Measurements from ENCODE around the gene PDE4D. TPM values are rescaled to one million over a fixed set of nuclear protein-coding genes. Genes with fewer than 3 reads are reported as not detected.

PDE4D gene
- total RNA-seq, 1 experiment from 2014 or later = 2.1 TPM

DNA sequence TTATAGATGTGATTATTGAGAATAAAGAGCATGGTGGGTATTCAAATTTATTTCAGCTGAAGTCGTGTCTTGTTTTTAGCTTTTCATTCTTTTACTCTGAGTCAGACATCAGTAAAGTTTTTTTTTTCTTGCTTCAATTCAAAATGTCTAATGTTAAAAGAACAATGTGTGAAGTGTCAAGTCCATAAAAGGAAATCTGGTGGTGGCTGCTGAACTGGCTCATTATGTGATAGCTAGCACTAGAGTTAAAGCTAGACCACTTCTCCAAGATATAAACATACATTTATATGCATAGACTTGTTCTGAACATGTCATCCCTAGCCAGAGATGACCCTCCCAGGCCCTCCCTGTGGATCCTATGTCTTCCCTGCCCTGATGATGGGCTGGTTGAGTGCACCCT lies 972.4 kb downstream of the PDE4D start:
- H3K18ac ChIP-seq (ENCODE audit: insufficient read length, low read depth, low read length) = no peak overlapping the region
- no peak overlapping the region for H3K14ac ChIP-seq (ENCODE audit: insufficient read depth, low read length)
- H2AFZ ChIP-seq (ENCODE audit: low read length) = no peak overlapping the region
- H3K9me3 ChIP-seq (ENCODE audit: control insufficient read depth, low read depth, low read length) = no peaks in the 10 kb centered on the region
- no peak for DNase-seq
- H2AK5ac ChIP-seq (ENCODE audit: insufficient read length, low read length) = no peak overlapping the region
- no peak overlapping the region for H2BK15ac ChIP-seq (ENCODE audit: low read depth, low read length)
- H3K9ac ChIP-seq (ENCODE audit: extremely low read depth, insufficient read length, low read length) = no peak overlapping the region
- H3T11ph ChIP-seq (ENCODE audit: low read length) = no peak overlapping the region
- no peak overlapping the region for H4K8ac ChIP-seq (replicated peaks; ENCODE audit: insufficient read length, low read depth, low read length)
- no peak overlapping the region for H3K56ac ChIP-seq (ENCODE audit: insufficient read length, low read depth, low read length)
- Mint-ChIP-seq H3K27ac (no peak overlapping the region; a peak in 1 of 7 replicates), H3K4me3 (no peak overlapping the region), H3K9me3 (no peaks in the 10 kb centered on the region; a peak in 1 of 5 replicates), H3K4me1 (peaks cover 61 to 66% of the 10 kb centered on the region in 2 experiments), H3K27me3 (ENCODE audit: low read depth) (peaks cover 43% of the 10 kb centered on the region), H3K36me3 (ENCODE audit: insufficient read depth in 1 of 3, low read depth in 3 of 3) (no peaks in the 10 kb centered on the region)
- no peak overlapping the region for H2BK120ac ChIP-seq (ENCODE audit: low read depth, low read length, poor library complexity, severe bottlenecking)
- H3K4me2 ChIP-seq (ENCODE audit: insufficient read depth, insufficient read length, low read length) = no peak overlapping the region
- no peak overlapping the region for H2BK20ac ChIP-seq (ENCODE audit: low read depth, low read length, poor library complexity, severe bottlenecking)
- no peak overlapping the region for H3K27ac ChIP-seq (ENCODE audit: insufficient read length, low read depth, low read length)
- no peak for TF ChIP-seq CTCF (conservative IDR thresholded peaks at IDR 0.05)
- H2BK5ac ChIP-seq (ENCODE audit: insufficient read length, low read length) = no peak overlapping the region
- no peak overlapping the region for H4K5ac ChIP-seq (ENCODE audit: insufficient read length, low read depth, low read length)
- no peak overlapping the region for H4K91ac ChIP-seq (ENCODE audit: insufficient read length, low read depth, low read length)
- no peaks in the 10 kb centered on the region for H3K23me2 ChIP-seq (ENCODE audit: insufficient read length, low read depth, low read length, poor library complexity, severe bottlenecking)
- no peaks in the 10 kb centered on the region for H3K79me2 ChIP-seq (ENCODE audit: insufficient read depth, low read length)
- peaks cover 8% of the 10 kb centered on the region; the same call in 1 of the 2 replicates for H3K4me1 ChIP-seq (ENCODE audit: insufficient read depth, low read length)
- no peaks in the 10 kb centered on the region for H4K20me1 ChIP-seq (ENCODE audit: control insufficient read depth, insufficient read depth, insufficient read length)
- no peaks in the 10 kb centered on the region for H3K27me3 ChIP-seq (ENCODE audit: insufficient read depth, low read length)
- H3K23ac ChIP-seq (ENCODE audit: insufficient read length, low read depth, low read length) = no peak overlapping the region
- H2BK12ac ChIP-seq (ENCODE audit: insufficient read length, low read depth, low read length) = no peak overlapping the region
- no CpG with 5 or more reads among the region's 1 CpG for WGBS (ENCODE audit: extremely low coverage, insufficient read length, low lambda C conversion rate)
- no peak overlapping the region for H3K4ac ChIP-seq (ENCODE audit: low read depth, low read length)
- H3K79me1 ChIP-seq (ENCODE audit: insufficient read depth, low read depth, low read length, poor library complexity, severe bottlenecking) = no peaks in the 10 kb centered on the region
